ENCODE data around the gene MMS22L. TPM values are rescaled to one million over a fixed set of nuclear protein-coding genes. Genes with fewer than 3 reads are reported as not detected.

Gene MMS22L
- total RNA-seq, 2 experiments from 2014 or later = 5.3 to 5.8 TPM

- ChIA-PET POLR2A (no interaction called here), CTCF (no interaction called here)
- H3K27ac ChIP-seq (ENCODE audit: low read depth in 1 of 2, low read length in 2 of 2) = no peak overlapping the region
- no peaks in the 10 kb centered on the region for H3K36me3 ChIP-seq (ENCODE audit: insufficient read depth, low read length)
- H3K36me3 Mint-ChIP-seq (ENCODE audit: low read depth) = peaks cover 4% of the 10 kb centered on the region
- H3K4me3 Mint-ChIP-seq = no peak overlapping the region
- H3K4me1 Mint-ChIP-seq (ENCODE audit: low read depth) = no peaks in the 10 kb centered on the region
- no peak for TF ChIP-seq CTCF (IDR thresholded peaks at IDR 0.05)
- no peak for ATAC-seq (ENCODE audit: poor library complexity)
- no peaks in the 10 kb centered on the region for H3K4me1 ChIP-seq (ENCODE audit: insufficient read depth, low read length)
- no peaks in the 10 kb centered on the region for H3K27me3 ChIP-seq (ENCODE audit: control insufficient read depth in 1 of 2, insufficient read depth in 2 of 2, low read length in 2 of 2)
- H3K9me3 Mint-ChIP-seq = no peaks in the 10 kb centered on the region
- no peaks in the 10 kb centered on the region for H3K9me3 ChIP-seq (ENCODE audit: control insufficient read depth in 1 of 2, insufficient read depth in 1 of 2, low read length in 2 of 2)
- H3K4me3 ChIP-seq (ENCODE audit: low read length) = no peak overlapping the region
- intact Hi-C loops (cut with DNase I, micrococcal nuclease) = no loop called here
- DNase-seq = no peak
- no peaks in the 10 kb centered on the region for H3K27me3 Mint-ChIP-seq
- no peak overlapping the region for H3K27ac Mint-ChIP-seq
Observed at GRCh38 chr6:97205966-97206365, 77.0 kb downstream of the MMS22L start.

- Histone ChIP-seq H3K9me3 (ENCODE audit: control insufficient read depth in 1 of 2, insufficient read depth in 1 of 2, low read length in 2 of 2) (no peaks in the 10 kb centered on the region), H3K4me1 (ENCODE audit: insufficient read depth, low read length) (no peaks in the 10 kb centered on the region), H3K27me3 (ENCODE audit: control insufficient read depth in 1 of 2, insufficient read depth in 2 of 2, low read length in 2 of 2) (no peaks in the 10 kb centered on the region), H3K36me3 (ENCODE audit: insufficient read depth, low read length) (no peaks in the 10 kb centered on the region), H3K4me3 (ENCODE audit: low read length) (no peak overlapping the region), H3K27ac (ENCODE audit: low read depth in 1 of 2, low read length in 2 of 2) (no peak overlapping the region)
- Mint-ChIP-seq H3K27ac (no peak overlapping the region), H3K27me3 (no peaks in the 10 kb centered on the region), H3K36me3 (ENCODE audit: low read depth) (peaks cover 8% of the 10 kb centered on the region), H3K9me3 (no peaks in the 10 kb centered on the region), H3K4me1 (ENCODE audit: low read depth) (no peaks in the 10 kb centered on the region), H3K4me3 (no peak overlapping the region)
- intact Hi-C loops (cut with DNase I, micrococcal nuclease) = no loop called here
- no peak for DNase-seq
- POLR2A ChIA-PET = no interaction called here
- CTCF ChIA-PET = no interaction called here
- no peak for TF ChIP-seq CTCF (IDR thresholded peaks at IDR 0.05)
- no peak for ATAC-seq (ENCODE audit: poor library complexity)
Observed at GRCh38 chr6:97203343-97203742, 79.7 kb downstream of the MMS22L start.

- POLR2A ChIA-PET = no interaction called here
- no peaks in the 10 kb centered on the region for H3K27me3 Mint-ChIP-seq
- no peak overlapping the region for H3K27ac Mint-ChIP-seq
- ATAC-seq (ENCODE audit: poor library complexity) (no peak), DNase-seq (no peak)
- intact Hi-C loops (cut with DNase I, micrococcal nuclease) = no loop called here
- CTCF ChIA-PET = interaction anchor here (2.8 kb wide), 1 partner anchor 12 kb away, joined by 6 read pairs; no protein-coding TSS in a partner anchor
- TF ChIP-seq CTCF (IDR thresholded peaks at IDR 0.05) = no peak
- Histone ChIP-seq H3K27ac (ENCODE audit: low read depth in 1 of 2, low read length in 2 of 2) (no peak overlapping the region), H3K27me3 (ENCODE audit: control insufficient read depth in 1 of 2, insufficient read depth in 2 of 2, low read length in 2 of 2) (no peaks in the 10 kb centered on the region), H3K36me3 (ENCODE audit: insufficient read depth, low read length) (no peaks in the 10 kb centered on the region), H3K4me3 (ENCODE audit: low read length) (no peak overlapping the region), H3K9me3 (ENCODE audit: control insufficient read depth in 1 of 2, insufficient read depth in 1 of 2, low read length in 2 of 2) (no peaks in the 10 kb centered on the region), H3K4me1 (ENCODE audit: insufficient read depth, low read length) (no peaks in the 10 kb centered on the region)
- no peaks in the 10 kb centered on the region for H3K4me1 Mint-ChIP-seq (ENCODE audit: low read depth)
- H3K4me3 Mint-ChIP-seq = no peak overlapping the region
- no peaks in the 10 kb centered on the region for H3K9me3 Mint-ChIP-seq
- H3K36me3 Mint-ChIP-seq (ENCODE audit: low read depth) = peaks cover 19% of the 10 kb centered on the region
Observed at GRCh38 chr6:97198046-97198565, 84.9 kb downstream of the MMS22L start.

All from CD4-positive, alpha-beta T cell (primary cell).